Panc1 (cell line): ENCODE measurements around the gene RPS27L. TPM values are rescaled to one million over a fixed set of nuclear protein-coding genes. Genes with fewer than 3 reads are reported as not detected.
A peak's percentile ranks its signal among the peaks of the same experiment; 100 is the strongest.

Source experiments
- ATAC-seq: fragments of 200-7000 bp; cut with Tn5 transposase; 2 replicates; pipeline ENCODE4 v1.9.1; 2020; ENCODE audit warnings: mild to moderate bottlenecking, moderate library complexity
- BruUV-seq: library from RNA; stranded (reverse); fragments of 400-500 nt; replicated peaks from 2 replicates; lab custom pipeline; 2021; lab: Mats Ljungman, UMichigan
- CTCF ChIA-PET: fragments of 300-600 bp; sonication (Branson Sonifier 250); formaldehyde crosslinking; loops from one replicate; lab custom pipeline; 2022; ENCODE audit warnings: antibody characterized with exemption; lab: Charles Lee
- POLR2A ChIA-PET: fragments of 300-600 bp; sonication (Branson Sonifier 250); formaldehyde crosslinking; loops from one replicate; lab custom pipeline; 2022; ENCODE audit warnings: antibody characterized with exemption; lab: Charles Lee
- DNase-seq: peaks from one replicate; pipeline ENCODE4 v3.0.0-alpha.2; 2010; ENCODE audit warnings: low read depth, low spot score
- H3K27ac ChIP-seq: 2 replicates; pipeline ENCODE4 v1.5.1; 2011; ENCODE audit warnings: mild to moderate bottlenecking, low read length, inconsistent platforms
- H3K27me3 ChIP-seq: fragments of 200-500 bp; sonication (Bioruptor generic); 2 replicates; pipeline ENCODE4 v1.6.0; 2014; ENCODE audit warnings: low read length, inconsistent platforms; ENCODE audit not compliant: control insufficient read depth, insufficient read depth
- H3K36me3 ChIP-seq: fragments of 200-500 bp; sonication (Bioruptor generic); 2 replicates; pipeline ENCODE4 v1.5.1; 2014; ENCODE audit warnings: inconsistent platforms, mild to moderate bottlenecking, low read length, moderate library complexity; ENCODE audit not compliant: control insufficient read depth, insufficient read depth
- H3K4me1 ChIP-seq: 2 replicates; pipeline ENCODE4 v1.5.1; 2011; ENCODE audit warnings: inconsistent platforms, mild to moderate bottlenecking, low read length, moderate library complexity; ENCODE audit not compliant: control insufficient read depth, insufficient read depth
- H3K4me3 ChIP-seq, 2 experiments: 2 replicates each; pipeline ENCODE4 v1.5.1; 2011 to 2012; ENCODE audit warnings: low read depth in 2 of 2, low read length in 2 of 2, mild to moderate bottlenecking in 2 of 2, inconsistent platforms in 1 of 2, moderate library complexity in 1 of 2
- H3K9me3 ChIP-seq: fragments of 200-500 bp; sonication (Bioruptor generic); 2 replicates; pipeline ENCODE4 v1.5.1; 2014; ENCODE audit warnings: low read depth, mild to moderate bottlenecking, inconsistent platforms, low read length, moderate library complexity; ENCODE audit not compliant: control insufficient read depth, insufficient read depth
- CTCF ChIP-seq: fragments of 450-650 bp; IDR thresholded peaks from 2 replicates; pipeline ENCODE4 v1.5.1; 2017; ENCODE audit warnings: mild to moderate bottlenecking
- POLR2AphosphoS5 ChIP-seq: IDR thresholded peaks from 2 replicates; pipeline ENCODE4 v1.6.1; 2012; ENCODE audit warnings: mild to moderate bottlenecking, low read depth, low read length, moderate library complexity
- REST ChIP-seq, 2 experiments: IDR thresholded peaks; 2 replicates each; pipeline ENCODE4 v1.6.1; 2011 to 2012; ENCODE audit warnings: low read depth in 2 of 2, control low read depth in 1 of 2, low read length in 1 of 2, mild to moderate bottlenecking in 1 of 2, moderate library complexity in 1 of 2; ENCODE audit not compliant: insufficient read depth in 1 of 2
- SIN3A ChIP-seq: IDR thresholded peaks from 2 replicates; pipeline ENCODE4 v1.6.1; 2012; ENCODE audit warnings: low read depth, mild to moderate bottlenecking, low read length, moderate library complexity, borderline replicate concordance; ENCODE audit not compliant: insufficient read depth
- TCF7L2 ChIP-seq: IDR thresholded peaks from 2 replicates; pipeline ENCODE4 v1.6.1; 2011; ENCODE audit warnings: mild to moderate bottlenecking, low read depth, low read length, inconsistent platforms
- in situ Hi-C: cut with HindIII; loops from 2 replicates; pipeline ENCODE4 v1.10.0; 2016; ENCODE audit warnings: low sequenced_read_pairs, low pct_unique_long_range_greater_than_20kb
- intact Hi-C: fragments of 100-400 bp; cut with micrococcal nuclease; formaldehyde crosslinking; loops from one replicate; pipeline ENCODE4 v1.10.0; 2022; ENCODE audit not compliant: unreplicated experiment
- total RNA-seq: library from RNA; stranded (reverse); gene quantifications from one replicate; pipeline ENCODE4 v1.2.1, GENCODE V29; 2021; ENCODE audit not compliant: unreplicated experiment

Gene RPS27L
- total RNA-seq, 1 experiment from 2014 or later, result 61.3 TPM

- BruUV-seq, result no TSS peak
- no peaks in the 10 kb centered on the region for H3K36me3 ChIP-seq
- POLR2A ChIA-PET, result no interaction called here
- CTCF ChIA-PET, result no interaction called here
- in situ Hi-C loops, result no loop called here
- H3K9me3 ChIP-seq, result no peaks in the 10 kb centered on the region
- H3K4me1 ChIP-seq, result peaks cover 3% of the 10 kb centered on the region; the same call in 1 of the 2 replicates
- TF ChIP-seq CTCF, result peak; percentile 9; the same call in 1 of the 2 replicates
- no peak for TF ChIP-seq REST (IDR thresholded peaks at IDR 0.05; ENCODE audit: insufficient read depth in 1 of 2, low read depth in 2 of 2, low read length in 1 of 2)
- no peak for TF ChIP-seq SIN3A
- no peak overlapping the region for H3K27ac ChIP-seq
- intact Hi-C loops, result no loop called here
- no peaks in the 10 kb centered on the region for H3K27me3 ChIP-seq
- DNase-seq (no peak), ATAC-seq (no peak)
- no peak overlapping the region for H3K4me3 ChIP-seq
These were observed 46.3 kb upstream of the RPS27L start for GRCh38 chr15:63203451-63204090.

GRCh38 chr15:63202861-63203260 lies 45.6 kb upstream of the RPS27L start:
- CTCF ChIA-PET, result interaction anchor here (0.9 kb wide), 1 partner anchor 442 kb away, joined by 3 read pairs; no protein-coding TSS in a partner anchor
- in situ Hi-C loops, result no loop called here

GRCh38 chr15:63200464-63201249 lies 43.4 kb upstream of the RPS27L start:
- TF ChIP-seq POLR2AphosphoS5, result no peak
- TF ChIP-seq REST (IDR thresholded peaks at IDR 0.05; ENCODE audit: insufficient read depth in 1 of 2, low read depth in 2 of 2, low read length in 1 of 2), result no peak
- TF ChIP-seq TCF7L2, result no peak
- intact Hi-C loops (no loop called here), in situ Hi-C loops (no loop called here)
- no TSS peak for BruUV-seq
- no peaks in the 10 kb centered on the region for H3K9me3 ChIP-seq
- POLR2A ChIA-PET, result no interaction called here
- no peaks in the 10 kb centered on the region for H3K27me3 ChIP-seq
- CTCF ChIA-PET, result interaction anchor here (0.5 kb wide), 1 partner anchor 11 kb away, joined by 3 read pairs; the partner anchor contains the start of gene RAB8B
- H3K27ac ChIP-seq, result no peak overlapping the region
- no peak for DNase-seq
- H3K36me3 ChIP-seq, result no peaks in the 10 kb centered on the region
- peaks cover 10% of the 10 kb centered on the region; the same call in 1 of the 2 replicates for H3K4me1 ChIP-seq
- no peak overlapping the region for H3K4me3 ChIP-seq
- no peak for ATAC-seq

More at GRCh38 chr15:63202861-63203260, 45.6 kb upstream of the RPS27L start:
- intact Hi-C loops, result no loop called here
- no peak overlapping the region for H3K4me3 ChIP-seq
- H3K27ac ChIP-seq, result no peak overlapping the region
- no peaks in the 10 kb centered on the region for H3K36me3 ChIP-seq
- H3K9me3 ChIP-seq, result no peaks in the 10 kb centered on the region
- no peak for ATAC-seq
- TF ChIP-seq TCF7L2, result no peak
- peaks cover 7% of the 10 kb centered on the region; the same call in 1 of the 2 replicates for H3K4me1 ChIP-seq
- DNase-seq, result no peak
- H3K27me3 ChIP-seq, result no peaks in the 10 kb centered on the region
- POLR2A ChIA-PET, result interaction anchor here (0.7 kb wide), 1 partner anchor 31 kb away, joined by 3 read pairs; no protein-coding TSS in a partner anchor
- BruUV-seq, result no TSS peak
